Measurements from ENCODE around the gene CALD1. TPM values are rescaled to one million over a fixed set of nuclear protein-coding genes. Genes with fewer than 3 reads are reported as not detected.

Gene CALD1
- total RNA-seq, 1 donor from 2014 or later, result 169 TPM

GRCh38 chr7:134766779-134767519 is 12.5 kb upstream of the CALD1 start:
- TF ChIP-seq CTCF (conservative IDR thresholded peaks at IDR 0.05), result no peak
- Mint-ChIP-seq H3K36me3 (peaks cover 13% of the 10 kb centered on the region), H3K4me3 (peak overlapping the region; percentile 72), H3K27ac (peak overlapping the region; percentile 94), H3K4me1 (ENCODE audit: unreplicated experiment) (peaks cover 23% of the 10 kb centered on the region), H3K9me3 (peaks cover 13% of the 10 kb centered on the region), H3K27me3 (no peaks in the 10 kb centered on the region)
- no peak for DNase-seq (ENCODE audit: extremely low spot score, unreplicated experiment)

DNA sequence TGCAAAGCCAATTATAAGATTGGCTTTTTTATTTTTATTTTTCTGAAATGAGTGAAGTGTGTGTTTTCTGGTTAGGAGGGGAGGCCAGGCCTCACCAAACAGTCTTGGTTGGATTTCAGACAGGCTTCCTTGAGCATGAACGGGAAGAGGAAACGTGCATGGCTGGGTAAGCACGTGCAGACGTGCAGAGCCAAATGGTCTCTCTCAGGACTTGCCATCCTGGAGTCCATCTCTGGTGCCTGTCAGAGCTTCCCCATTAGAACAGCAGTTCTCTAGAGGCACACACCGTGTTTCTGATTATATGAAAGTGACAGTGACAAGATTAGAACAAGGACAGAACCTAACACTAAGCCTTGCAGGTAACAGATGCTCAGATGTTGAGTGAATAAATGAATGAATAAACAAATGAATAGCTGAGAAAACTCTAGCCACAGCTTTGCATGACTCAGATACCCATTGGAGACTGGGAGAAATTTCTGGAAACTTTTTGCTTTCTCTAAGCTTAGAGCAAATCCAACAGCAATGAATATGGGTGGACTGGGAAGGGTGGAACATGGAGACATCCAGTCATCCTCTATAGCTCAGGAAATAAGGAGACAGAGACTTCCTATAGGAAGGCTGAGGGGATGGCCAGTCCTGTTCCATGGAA is 11.8 kb upstream of the CALD1 start:
- Mint-ChIP-seq H3K4me3 (peak overlapping the region; percentile 72), H3K9me3 (peaks cover 13% of the 10 kb centered on the region), H3K36me3 (peaks cover 13% of the 10 kb centered on the region), H3K27me3 (no peaks in the 10 kb centered on the region), H3K27ac (peak overlapping the region; percentile 94), H3K4me1 (ENCODE audit: unreplicated experiment) (peaks cover 23% of the 10 kb centered on the region)
- DNase-seq (ENCODE audit: extremely low spot score, unreplicated experiment), result no peak
- TF ChIP-seq CTCF (conservative IDR thresholded peaks at IDR 0.05), result no peak

GRCh38 chr7:134768243-134768642 is 11.2 kb upstream of the CALD1 start:
- no peak for TF ChIP-seq CTCF (conservative IDR thresholded peaks at IDR 0.05)
- H3K27ac Mint-ChIP-seq, result no peak overlapping the region
- no peaks in the 10 kb centered on the region for H3K27me3 Mint-ChIP-seq
- H3K36me3 Mint-ChIP-seq, result peaks cover 13% of the 10 kb centered on the region
- peaks cover 23% of the 10 kb centered on the region for H3K4me1 Mint-ChIP-seq (ENCODE audit: unreplicated experiment)
- no peak overlapping the region for H3K4me3 Mint-ChIP-seq
- DNase-seq (ENCODE audit: extremely low spot score, unreplicated experiment), result no peak
- peaks cover 13% of the 10 kb centered on the region for H3K9me3 Mint-ChIP-seq

- peaks cover 13% of the 10 kb centered on the region for H3K9me3 Mint-ChIP-seq
- no peak overlapping the region for H3K4me3 Mint-ChIP-seq
- no peak for TF ChIP-seq CTCF (conservative IDR thresholded peaks at IDR 0.05)
- peak overlapping the region; percentile 13 for H3K27ac Mint-ChIP-seq
- peaks cover 8% of the 10 kb centered on the region for H3K36me3 Mint-ChIP-seq
- DNase-seq (ENCODE audit: extremely low spot score, unreplicated experiment), result no peak
- peaks cover 21% of the 10 kb centered on the region for H3K4me1 Mint-ChIP-seq (ENCODE audit: unreplicated experiment)
- no peaks in the 10 kb centered on the region for H3K27me3 Mint-ChIP-seq
These were observed 8.8 kb upstream of the CALD1 start for GRCh38 chr7:134770676-134771075.

- Mint-ChIP-seq H3K4me3 (no peak overlapping the region), H3K4me1 (ENCODE audit: unreplicated experiment) (peaks cover 19% of the 10 kb centered on the region), H3K27me3 (no peaks in the 10 kb centered on the region), H3K36me3 (peaks cover 6% of the 10 kb centered on the region), H3K9me3 (peaks cover 13% of the 10 kb centered on the region), H3K27ac (peak overlapping the region; percentile 13)
- no peak for DNase-seq (ENCODE audit: extremely low spot score, unreplicated experiment)
- no peak for TF ChIP-seq CTCF (conservative IDR thresholded peaks at IDR 0.05)
These were observed 8.3 kb upstream of the CALD1 start for GRCh38 chr7:134771111-134771510.
